GM19328 (cell line): ENCODE results near the gene TRIM8.

ENCODE experiments used
- ATAC-seq: cut with Tn5 transposase; IDR thresholded peaks from one replicate; pipeline ENCODE4 v1.9.1; 2021; ENCODE audit warnings: mild to moderate bottlenecking, moderate library complexity; ENCODE audit not compliant: unreplicated experiment

Gene TRIM8, protein sequence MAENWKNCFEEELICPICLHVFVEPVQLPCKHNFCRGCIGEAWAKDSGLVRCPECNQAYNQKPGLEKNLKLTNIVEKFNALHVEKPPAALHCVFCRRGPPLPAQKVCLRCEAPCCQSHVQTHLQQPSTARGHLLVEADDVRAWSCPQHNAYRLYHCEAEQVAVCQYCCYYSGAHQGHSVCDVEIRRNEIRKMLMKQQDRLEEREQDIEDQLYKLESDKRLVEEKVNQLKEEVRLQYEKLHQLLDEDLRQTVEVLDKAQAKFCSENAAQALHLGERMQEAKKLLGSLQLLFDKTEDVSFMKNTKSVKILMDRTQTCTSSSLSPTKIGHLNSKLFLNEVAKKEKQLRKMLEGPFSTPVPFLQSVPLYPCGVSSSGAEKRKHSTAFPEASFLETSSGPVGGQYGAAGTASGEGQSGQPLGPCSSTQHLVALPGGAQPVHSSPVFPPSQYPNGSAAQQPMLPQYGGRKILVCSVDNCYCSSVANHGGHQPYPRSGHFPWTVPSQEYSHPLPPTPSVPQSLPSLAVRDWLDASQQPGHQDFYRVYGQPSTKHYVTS

GRCh38 chr10:102644066-102644645 is at the start of gene TRIM8:
TRIM8 (plus strand) TSS chr10:102644479; CDS start chr10:102644618, 139 bp downstream.
- ATAC-seq = no peak

GRCh38 chr10:102595293-102595692 is 49.0 kb upstream of the TRIM8 start:
- no peak for ATAC-seq

DNA sequence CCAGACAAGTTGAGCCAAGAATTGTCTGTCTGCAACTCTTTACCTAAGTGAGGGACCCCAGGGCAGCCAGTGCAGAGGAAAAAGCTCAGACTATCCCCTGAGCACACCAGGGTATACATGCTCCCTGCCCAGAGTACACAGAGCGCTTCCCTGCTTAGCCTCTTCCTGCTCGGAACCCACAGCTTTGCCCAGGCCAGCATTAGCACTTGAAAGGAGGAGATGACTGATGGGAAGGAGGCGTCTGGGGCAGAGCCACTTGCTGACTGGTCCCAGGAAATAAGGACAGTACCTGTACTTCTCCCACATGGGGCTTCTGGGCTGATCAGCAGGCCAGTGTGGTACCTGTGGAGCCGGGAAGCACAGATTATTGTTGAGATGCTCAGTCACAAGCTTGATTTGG is 48.4 kb upstream of the TRIM8 start:
- no peak for ATAC-seq

- ATAC-seq = no peak
These were observed 47.7 kb upstream of the TRIM8 start for GRCh38 chr10:102596506-102596971.

DNA sequence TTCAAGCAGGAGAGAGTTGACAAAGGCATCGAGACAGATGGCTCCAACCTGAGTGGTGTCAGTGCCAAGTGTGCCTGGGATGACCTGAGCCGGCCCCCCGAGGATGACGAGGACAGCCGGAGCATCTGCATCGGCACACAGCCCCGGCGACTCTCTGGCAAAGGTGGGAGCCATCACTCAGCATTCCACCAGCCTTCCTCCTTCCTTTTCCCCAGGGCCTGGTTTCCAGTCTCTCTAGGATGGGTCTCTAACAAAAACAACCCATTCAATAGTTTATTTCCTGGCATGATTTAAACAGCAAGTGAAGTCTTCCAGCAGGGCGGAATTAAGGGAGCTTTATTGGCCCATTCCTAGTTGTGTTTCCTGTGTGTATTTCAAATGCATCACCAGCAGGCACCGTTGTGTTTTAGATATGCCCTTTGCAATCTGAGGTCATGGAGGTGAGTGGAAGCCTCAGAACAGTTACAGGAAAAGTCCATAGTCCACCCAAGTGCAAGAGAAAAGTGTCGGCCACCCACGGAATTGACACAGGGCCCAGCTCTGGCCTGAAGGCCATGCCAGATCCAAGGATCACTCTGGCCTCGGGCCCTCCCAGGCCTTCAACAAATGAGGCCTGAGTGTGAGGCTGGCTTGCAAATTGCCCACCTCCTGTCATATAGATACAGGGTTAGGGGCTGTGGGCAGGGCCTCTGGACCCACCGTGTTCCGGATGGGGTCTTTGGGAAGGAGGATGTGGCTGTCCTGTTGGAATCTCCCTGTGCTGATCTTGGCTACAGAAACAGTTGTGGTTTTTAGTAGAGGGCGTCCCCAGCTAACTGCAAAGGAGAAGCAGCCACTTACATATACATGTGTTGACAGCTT is 46.9 kb upstream of the TRIM8 start:
- no peak for ATAC-seq

GRCh38 chr10:102598243-102598642 is 46.0 kb upstream of the TRIM8 start:
- ATAC-seq = no peak

- no peak for ATAC-seq
These were observed 44.5 kb upstream of the TRIM8 start for GRCh38 chr10:102599565-102600327.

- ATAC-seq = no peak
These were observed 43.5 kb upstream of the TRIM8 start for GRCh38 chr10:102600816-102601215.

DNA sequence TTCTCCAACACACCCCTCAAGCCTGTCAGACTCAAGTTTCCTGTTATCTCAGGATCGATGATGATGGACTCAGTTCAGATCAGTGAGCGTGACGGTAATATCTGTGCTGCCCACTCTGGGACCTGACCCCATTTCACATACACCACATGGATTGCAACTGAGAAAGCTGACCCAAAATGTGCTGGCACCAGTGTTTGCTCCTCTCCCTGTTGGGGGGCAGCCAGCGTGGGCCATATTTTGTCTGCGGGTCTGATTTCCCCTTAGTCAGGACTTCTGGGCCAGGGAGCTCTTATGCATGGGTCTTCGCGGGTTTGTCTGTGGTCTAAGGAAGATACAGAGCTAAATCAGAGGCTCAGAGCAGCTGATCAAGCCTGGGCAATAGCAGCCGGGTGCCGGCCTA is 42.6 kb upstream of the TRIM8 start:
- no peak for ATAC-seq

DNA sequence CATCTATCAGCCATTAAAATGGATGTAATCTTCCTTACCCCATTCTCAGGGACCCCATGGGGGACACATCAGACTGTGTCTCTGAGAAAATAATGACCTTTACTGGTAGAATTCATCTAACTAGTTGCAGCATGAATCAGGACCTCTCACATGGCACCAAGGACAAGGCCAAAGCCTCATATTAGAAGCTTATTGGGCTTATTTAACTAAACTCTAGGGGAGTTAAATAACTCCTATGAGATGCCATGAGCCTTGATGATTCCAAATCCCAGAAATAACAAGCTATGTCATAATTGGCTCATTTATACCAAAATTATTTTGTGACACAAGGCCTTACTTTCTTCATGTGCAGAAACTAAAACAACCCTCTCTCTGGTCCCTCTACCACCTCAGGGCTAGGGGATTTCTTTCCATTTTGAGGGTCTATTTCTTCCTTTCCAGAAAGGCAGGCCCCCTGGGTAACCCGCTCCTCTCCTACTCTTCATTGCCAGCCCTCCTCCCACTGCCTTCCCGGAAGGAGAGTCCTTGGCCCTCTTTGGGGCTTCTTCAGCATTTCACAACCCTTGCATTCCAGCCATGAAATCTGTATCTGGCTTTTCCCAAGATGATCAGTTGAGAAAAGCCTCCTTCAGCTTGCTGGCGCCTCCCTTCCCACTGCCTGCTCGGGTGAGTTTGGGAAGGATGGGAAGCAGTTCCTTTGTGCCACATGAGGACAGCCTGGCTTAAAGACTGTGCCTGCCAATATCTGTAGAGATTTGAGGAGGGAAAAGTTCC is 41.8 kb upstream of the TRIM8 start:
- ATAC-seq = no peak

DNA sequence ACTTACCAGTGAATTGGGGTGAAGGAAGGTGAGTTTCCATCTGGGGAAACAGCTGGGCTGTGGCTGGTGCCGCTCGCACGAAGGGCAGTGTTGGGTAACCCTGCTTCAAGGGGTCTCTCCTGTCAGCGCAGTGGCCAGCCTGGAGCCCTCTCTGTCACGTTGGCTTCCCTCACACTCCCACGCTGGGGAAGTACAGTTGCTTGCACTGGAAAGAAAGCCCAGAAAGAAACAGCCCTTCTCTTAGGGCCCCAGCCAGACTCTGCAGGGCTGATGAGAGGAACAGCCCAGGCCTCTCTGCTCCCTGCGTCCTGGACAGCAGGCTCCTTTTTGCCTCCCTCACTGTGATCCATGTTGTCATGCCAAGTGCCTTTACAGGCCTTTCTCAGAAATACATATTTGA is 40.3 kb upstream of the TRIM8 start:
- no peak for ATAC-seq

DNA sequence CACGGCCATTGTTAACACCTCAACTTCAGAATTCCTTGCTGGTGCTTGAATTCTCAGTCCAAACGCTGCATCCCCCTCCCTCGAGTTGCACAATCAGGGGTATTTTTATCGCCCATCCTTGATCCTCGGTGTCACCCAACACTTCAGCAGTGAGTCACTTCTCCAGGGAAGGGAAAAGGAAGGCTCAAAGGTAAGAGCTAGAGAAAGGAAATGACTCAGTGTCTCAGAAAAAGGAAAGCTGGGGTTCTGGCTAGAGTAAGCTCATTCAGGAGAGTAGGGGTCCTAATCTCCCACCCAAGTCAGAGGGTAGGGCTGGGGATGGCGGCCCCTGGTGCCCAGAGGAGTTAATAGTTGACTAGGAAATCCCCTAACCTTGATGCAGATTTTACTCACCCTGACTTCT is 39.8 kb upstream of the TRIM8 start:
- ATAC-seq = no peak

DNA sequence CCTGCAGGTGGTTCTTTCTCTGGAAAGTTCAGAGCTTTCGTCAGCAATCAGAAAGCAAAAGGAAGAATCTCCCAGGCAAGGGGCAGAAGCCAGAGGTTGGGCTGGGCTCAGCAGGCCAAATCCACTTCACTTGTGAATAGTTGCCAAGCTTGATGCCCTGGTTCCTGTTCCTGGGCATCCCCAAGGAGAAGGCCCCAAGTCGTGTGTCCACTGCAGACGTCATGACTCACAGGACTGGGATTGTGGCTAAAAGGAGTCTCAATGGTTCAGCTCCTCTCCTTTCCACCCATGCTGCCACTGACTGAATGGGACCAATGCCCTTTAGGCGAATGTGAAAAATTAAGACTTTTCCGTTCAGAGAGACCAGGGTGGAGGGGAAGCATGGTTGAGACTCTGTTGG is 38.6 kb upstream of the TRIM8 start:
- no peak for ATAC-seq

DNA sequence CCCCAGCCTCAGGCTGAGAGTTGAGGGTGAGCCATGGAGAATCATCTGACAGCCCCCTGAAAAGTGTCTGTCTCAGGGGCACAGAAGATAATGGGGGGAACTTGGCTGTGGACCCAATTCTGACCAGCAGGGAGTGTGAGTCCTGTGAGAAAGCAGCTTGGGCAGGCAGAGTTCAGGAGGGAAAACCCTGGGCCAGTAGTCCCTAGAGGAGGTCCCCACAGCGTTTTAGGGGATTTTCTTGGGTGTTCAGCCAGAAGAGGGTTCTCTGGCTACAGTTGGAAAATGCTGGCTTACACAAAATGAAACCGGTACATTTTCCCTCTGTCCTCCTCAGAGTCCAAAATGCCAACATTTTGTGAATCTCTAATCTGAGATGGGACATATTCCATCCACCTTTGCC is 35.8 kb upstream of the TRIM8 start:
- ATAC-seq = no peak

DNA sequence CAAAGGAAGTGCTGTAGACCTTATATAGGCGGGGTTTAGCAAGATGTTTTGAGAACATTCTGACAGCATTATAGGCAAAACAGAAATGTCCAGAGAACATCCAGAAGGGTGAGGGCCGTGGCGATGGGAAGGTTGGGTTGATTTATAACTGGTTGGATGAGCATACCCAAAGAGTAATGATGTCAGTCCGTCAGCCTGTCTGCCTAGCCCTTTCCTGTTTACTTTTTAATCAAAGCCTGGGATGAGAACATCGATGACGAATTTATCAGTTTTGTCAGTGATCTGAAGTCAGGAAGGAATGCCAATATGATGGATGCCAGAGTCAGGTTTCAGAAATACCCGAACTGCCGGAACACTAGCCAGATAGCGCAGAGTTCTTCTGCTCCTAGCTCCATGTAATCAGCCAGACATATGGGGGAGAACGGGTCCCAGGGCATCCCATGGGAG is 33.8 kb upstream of the TRIM8 start:
- no peak for ATAC-seq

DNA sequence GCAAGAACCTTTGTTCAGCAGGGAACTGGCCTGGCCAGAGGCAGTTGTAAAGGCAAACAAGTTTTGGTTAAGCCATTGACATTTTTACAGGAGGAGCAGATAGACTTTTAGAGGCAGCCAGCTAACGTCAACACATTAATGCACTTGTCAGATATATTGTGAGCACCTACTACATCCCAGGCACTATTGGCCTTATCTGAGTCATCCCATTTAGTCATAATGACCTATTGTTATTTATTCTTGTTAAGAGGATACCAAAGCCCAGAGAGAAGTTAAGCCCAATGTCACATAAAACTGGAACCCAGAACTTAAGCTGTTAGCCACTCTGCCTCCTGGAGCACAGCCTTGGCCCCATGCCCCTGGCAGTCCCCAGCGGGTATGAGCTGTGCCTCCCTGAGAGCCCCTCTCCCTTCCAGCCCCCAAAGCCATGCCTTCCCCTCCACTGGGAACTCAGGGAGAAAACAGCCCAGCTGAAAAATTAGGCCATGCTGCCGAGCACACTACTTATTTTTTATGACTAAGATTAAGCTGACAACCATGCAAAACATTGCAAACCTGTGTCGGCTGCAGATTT is 32.7 kb upstream of the TRIM8 start:
- no peak for ATAC-seq

DNA sequence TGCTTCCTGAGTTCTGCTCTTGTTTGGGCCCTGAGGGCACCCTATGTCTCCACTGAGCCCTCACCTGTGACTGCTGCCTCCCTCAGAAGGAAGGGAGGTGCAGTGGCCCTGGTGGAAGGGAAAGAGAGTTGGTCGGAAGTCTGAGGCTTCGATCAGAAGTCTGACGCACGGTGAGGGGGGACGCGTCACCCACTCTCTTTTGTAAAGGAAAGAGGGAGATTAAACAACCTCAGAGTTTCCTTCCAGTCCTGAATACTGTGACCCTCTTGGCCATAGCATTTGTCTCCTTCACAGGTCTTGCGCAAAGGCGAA is 31.4 kb upstream of the TRIM8 start:
- no peak for ATAC-seq

DNA sequence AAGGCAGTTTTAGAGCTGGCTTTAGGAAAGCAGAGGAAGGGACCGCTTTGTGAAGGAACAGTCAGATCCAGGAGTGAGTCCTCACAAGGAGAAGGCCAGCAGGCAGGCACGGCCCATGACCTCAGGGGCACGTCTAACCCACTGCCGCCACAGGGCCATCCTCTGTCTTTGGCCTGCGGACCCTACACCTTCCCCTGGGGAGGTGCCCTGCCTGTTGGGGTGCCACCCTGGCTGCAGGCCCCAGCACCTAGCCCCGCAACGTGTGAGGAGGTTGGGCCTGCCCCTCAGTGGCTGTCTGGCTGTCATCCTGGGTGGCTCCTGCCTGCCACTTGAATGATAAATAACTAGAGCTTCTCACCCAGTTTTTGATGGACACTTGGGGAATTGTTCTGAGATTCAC is 31.0 kb upstream of the TRIM8 start:
- no peak for ATAC-seq

- ATAC-seq = no peak
These were observed 30.5 kb upstream of the TRIM8 start for GRCh38 chr10:102613785-102614184.

DNA sequence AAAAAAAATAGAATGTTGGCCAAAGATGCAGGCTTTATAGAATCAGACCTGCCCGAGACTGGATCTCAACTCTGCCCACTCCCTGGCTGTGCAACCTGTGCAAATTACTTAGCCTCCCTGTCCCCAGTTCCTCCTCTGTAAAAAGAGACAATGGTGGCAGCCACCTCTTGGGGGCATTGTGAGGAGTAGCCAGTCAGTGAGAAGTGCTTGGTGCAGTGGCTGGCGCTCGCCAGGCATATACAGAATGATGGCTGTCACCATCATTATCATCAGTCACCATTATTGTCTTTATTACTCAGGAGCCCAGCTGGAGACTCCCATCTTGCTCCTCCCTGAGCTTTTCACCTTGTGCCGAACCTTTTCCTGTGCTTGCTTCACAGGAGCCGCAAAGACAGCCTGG is 29.4 kb upstream of the TRIM8 start:
- ATAC-seq = no peak
